Esophagus muscularis mucosa (tissue), 4 donors: ENCODE data around the gene LGALS4. TPM values are rescaled to one million over a fixed set of nuclear protein-coding genes. Genes with fewer than 3 reads are reported as not detected.

ENCODE experiments used
- DNase-seq: peaks from one replicate; pipeline ENCODE4 v3.0.0-alpha.2; 2017; ENCODE audit errors: extremely low spot score
- H3K27ac ChIP-seq, 4 donors: fragments of 200-600 bp; sonication (generic); replicated peaks in 1 of 4; 1 replicate in 3 of 4; 2 replicates in 1 of 4; pipeline ENCODE4 v1.5.1; 2016 to 2019; ENCODE audit warnings: mild to moderate bottlenecking in 1 of 4
- H3K27me3 ChIP-seq, 4 donors: fragments of 200-600 bp; sonication (generic); one replicate each; pipeline versions ENCODE4 v1.5.1 to v1.6.0; 2016 to 2019
- H3K36me3 ChIP-seq, 4 donors: fragments of 200-600 bp; sonication (generic); one replicate each; pipeline ENCODE4 v1.5.1; 2016 to 2019
- H3K4me1 ChIP-seq, 4 donors: fragments of 200-600 bp; sonication (generic); one replicate each; pipeline ENCODE4 v1.5.1; 2016 to 2019
- H3K4me3 ChIP-seq, 4 donors: fragments of 200-600 bp; sonication (generic); 1 replicate in 2 of 4; 2 replicates in 2 of 4; pipeline ENCODE4 v1.5.1; 2016 to 2019; ENCODE audit warnings: mild to moderate bottlenecking in 4 of 4, moderate library complexity in 1 of 4
- H3K9me3 ChIP-seq, 4 donors: fragments of 200-600 bp; sonication (generic); 1 replicate in 3 of 4; 2 replicates in 1 of 4; pipeline ENCODE4 v1.5.1; 2016 to 2019
- CTCF ChIP-seq, 3 experiments: fragments of 200-600 bp in 2 of 3; fragments of 450-650 bp in 1 of 3; sonication (generic) in 2 of 3; IDR thresholded peaks; one replicate each; pipeline ENCODE4 v1.5.1; 2017 to 2019; ENCODE audit warnings: antibody characterized with exemption in 3 of 3, mild to moderate bottlenecking in 2 of 3, moderate library complexity in 1 of 3
- EP300 ChIP-seq: sonication (generic); formaldehyde crosslinking; IDR thresholded peaks from one replicate; pipeline ENCODE4 v1.6.1; 2017; ENCODE audit warnings: antibody characterized with exemption
- POLR2A ChIP-seq: fragments of 450-650 bp; IDR thresholded peaks from one replicate; pipeline ENCODE4 v1.6.1; 2017; ENCODE audit warnings: antibody characterized with exemption, moderate library complexity, mild to moderate bottlenecking, low read depth
- POLR2AphosphoS5 ChIP-seq, 2 donors: sonication (generic); formaldehyde crosslinking; IDR thresholded peaks; one replicate each; pipeline ENCODE4 v1.6.1; 2017; ENCODE audit warnings: antibody characterized with exemption in 2 of 2
- WGBS: methylation state at CpG from one replicate; pipeline ENCODE4 v1.1.5; 2018; 5-methylcytosine and 5-hydroxymethylcytosine counted together
- intact Hi-C: fragments of 100-400 bp; cut with DNase I; formaldehyde crosslinking; loops from one replicate; pipeline ENCODE4 v1.15.1; 2023
- total RNA-seq, 4 donors: library from RNA; depleted of rRNA; stranded (reverse); fragments of >200 nt; gene quantifications; one replicate each; pipeline versions ENCODE4 v1.1.0 to v1.2.1, GENCODE V29; 2016

LGALS4 gene
- total RNA-seq, 4 donors from 2014 or later: 0.42 to 2.9 (median 0.50) TPM; not detected in 1

- intact Hi-C loops: loop anchor here (5.0 kb wide), 1 partner anchor 199 kb away; the partner anchor contains the start of gene ACTN4
- Histone ChIP-seq H3K4me3 (no peak overlapping the region), H3K4me1 (peaks cover 43 to 74% (median 63%) of the 10 kb centered on the region in 4 donors), H3K36me3 (peaks cover 63 to 72% (median 69%) of the 10 kb centered on the region in 4 donors), H3K9me3 (no peaks in the 10 kb centered on the region), H3K27me3 (no peaks in the 10 kb centered on the region), H3K27ac (no peak overlapping the region)
- 65% methylated on average over 2 of the region's 2 CpGs for WGBS
- TF ChIP-seq POLR2A (no peak), EP300 (no peak), CTCF (IDR thresholded peaks at IDR 0.05) (no peak), POLR2AphosphoS5 (IDR thresholded peaks at IDR 0.05) (no peak)
- DNase-seq: no peak
Measured at GRCh38 chr19:38846097-38846496, 33.4 kb upstream of the LGALS4 start.

- H3K27ac ChIP-seq: peak overlapping the region in 1 of 4 donors; percentile 20
- H3K36me3 ChIP-seq: peaks cover 69 to 78% (median 75%) of the 10 kb centered on the region in 4 donors
- H3K9me3 ChIP-seq: no peaks in the 10 kb centered on the region
- no peak for TF ChIP-seq POLR2A
- TF ChIP-seq EP300: no peak
- TF ChIP-seq CTCF (IDR thresholded peaks at IDR 0.05): no peak
- H3K4me1 ChIP-seq: peaks cover 40 to 75% (median 58%) of the 10 kb centered on the region in 4 donors
- WGBS: 84% methylated on average over 14 of the region's 14 CpGs
- H3K27me3 ChIP-seq: no peaks in the 10 kb centered on the region
- intact Hi-C loops: loop anchor here (5.0 kb wide), 1 partner anchor 198 kb away; the partner anchor contains the start of gene ACTN4
- DNase-seq: no peak
- H3K4me3 ChIP-seq: no peak overlapping the region
Measured at GRCh38 chr19:38845374-38846024, 32.8 kb upstream of the LGALS4 start.

GRCh38 chr19:38844093-38844686 is 31.4 kb upstream of the LGALS4 start:
- no peak for DNase-seq

GRCh38 chr19:38843175-38843758 is 30.5 kb upstream of the LGALS4 start:
- intact Hi-C loops: no loop called here
- Histone ChIP-seq H3K36me3 (peaks cover 92 to 99% (median 96%) of the 10 kb centered on the region in 4 donors), H3K27ac (peak overlapping the region in 1 of 4 donors; percentile 17), H3K9me3 (no peaks in the 10 kb centered on the region), H3K27me3 (no peaks in the 10 kb centered on the region), H3K4me1 (peaks cover 33 to 68% (median 51%) of the 10 kb centered on the region in 4 donors), H3K4me3 (no peak overlapping the region)
- TF ChIP-seq POLR2A (no peak), EP300 (no peak), CTCF (IDR thresholded peaks at IDR 0.05) (no peak), POLR2AphosphoS5 (IDR thresholded peaks at IDR 0.05) (no peak)
- 96% methylated on average over 7 of the region's 9 CpGs for WGBS
- no peak for DNase-seq

More at GRCh38 chr19:38844093-38844686, 31.4 kb upstream of the LGALS4 start:
- TF ChIP-seq EP300 (no peak), POLR2AphosphoS5 (IDR thresholded peaks at IDR 0.05) (no peak), POLR2A (no peak), CTCF (IDR thresholded peaks at IDR 0.05) (no peak)
- Histone ChIP-seq H3K36me3 (peaks cover 83 to 91% (median 88%) of the 10 kb centered on the region in 4 donors), H3K27me3 (no peaks in the 10 kb centered on the region), H3K27ac (no peak overlapping the region), H3K4me1 (peaks cover 40 to 75% (median 58%) of the 10 kb centered on the region in 4 donors), H3K4me3 (no peak overlapping the region), H3K9me3 (no peaks in the 10 kb centered on the region)
- intact Hi-C loops: no loop called here
- WGBS: 87% methylated on average over 11 of the region's 11 CpGs
